GM19438 (cell line): Measurements from ENCODE around the gene KDM5D.

Experiments used
- ATAC-seq: cut with Tn5 transposase; IDR thresholded peaks from one replicate; pipeline ENCODE4 v1.9.1; 2021; ENCODE audit warnings: low read depth; ENCODE audit not compliant: unreplicated experiment

The KDM5D gene

GRCh38 chrY:19744381-19745378 is at the start of gene KDM5D:
Gene KDM5D, minus strand, starts transcription at chrY:19744726. Its CDS starts 192 bp downstream, at chrY:19744534.
- no peak for ATAC-seq

- ATAC-seq = no peak
These were observed 23.8 kb upstream of the KDM5D start for GRCh38 chrY:19768375-19768774.

- no peak for ATAC-seq
These were observed 1.2 kb downstream of the KDM5D start for GRCh38 chrY:19743331-19743730.

- no peak for ATAC-seq
These were observed 2.4 kb downstream of the KDM5D start for GRCh38 chrY:19742153-19742552.

- ATAC-seq = no peak
These were observed 10.1 kb downstream of the KDM5D start for GRCh38 chrY:19734425-19734824.

- no peak for ATAC-seq
These were observed 26.6 kb downstream of the KDM5D start for GRCh38 chrY:19717950-19718349.

- no peak for ATAC-seq
These were observed 27.4 kb downstream of the KDM5D start for GRCh38 chrY:19717146-19717545.

- no peak for ATAC-seq
These were observed 29.3 kb downstream of the KDM5D start for GRCh38 chrY:19715226-19715625.

GRCh38 chrY:19713430-19713829 is 31.1 kb downstream of the KDM5D start:
- ATAC-seq = no peak

GRCh38 chrY:19706273-19706672 is 38.3 kb downstream of the KDM5D start:
- no peak for ATAC-seq

GRCh38 chrY:19698495-19698894 is 46.0 kb downstream of the KDM5D start:
- ATAC-seq = no peak

GRCh38 chrY:19680821-19681220 is 63.7 kb downstream of the KDM5D start:
- ATAC-seq = no peak
